Activated naive CD4-positive, alpha-beta T cell treated with anti-CD3 and anti-CD28 coated beads for 36 hours (primary cell): Measurements from ENCODE around the gene GMFB. TPM values are rescaled to one million over a fixed set of nuclear protein-coding genes. Genes with fewer than 3 reads are reported as not detected.

ENCODE experiments used
- CTCF ChIA-PET: fragments of 350-600 bp; sonication (Branson Sonifier 250); formaldehyde crosslinking; loops from one replicate; lab custom pipeline; 2021; ENCODE audit warnings: antibody characterized with exemption; lab: Charles Lee
- DNase-seq: peaks from one replicate; pipeline ENCODE4 v3.0.0-alpha.2; 2020
- H3K27ac Mint-ChIP-seq: one replicate; pipeline ENCODE4 v1.8.0; 2021; ENCODE audit warnings: mild to moderate bottlenecking, mixed read lengths
- H3K27me3 Mint-ChIP-seq: one replicate; pipeline ENCODE4 v1.8.0; 2021; ENCODE audit warnings: low read depth, mixed read lengths
- H3K36me3 Mint-ChIP-seq: one replicate; pipeline ENCODE4 v1.8.0; 2021; ENCODE audit warnings: low read depth, mixed read lengths
- H3K4me1 Mint-ChIP-seq: one replicate; pipeline ENCODE4 v1.8.0; 2021; ENCODE audit warnings: low read depth, mixed read lengths
- H3K4me3 Mint-ChIP-seq: one replicate; pipeline ENCODE4 v1.8.0; 2021; ENCODE audit warnings: mild to moderate bottlenecking, moderate library complexity, mixed read lengths
- H3K9me3 Mint-ChIP-seq: one replicate; pipeline ENCODE4 v1.8.0; 2021; ENCODE audit warnings: mixed read lengths
- intact Hi-C: fragments of 100-400 bp; cut with micrococcal nuclease; formaldehyde crosslinking; loops from one replicate; pipeline ENCODE4 v1.15.1; 2023
- total RNA-seq, 2 experiments: library from RNA; stranded (reverse); gene quantifications; one replicate each; pipeline ENCODE4 v1.2.3, GENCODE V29; 2021

GMFB gene
- 10 to 100 TPM; 29.5 to 33.4 TPM for total RNA-seq

- peak within 1 kb of the TSS; percentile 85 for H3K4me3 Mint-ChIP-seq
- no peaks in the 10 kb centered on the region for H3K9me3 Mint-ChIP-seq
- peaks cover 54% of the 10 kb centered on the region for H3K4me1 Mint-ChIP-seq
- intact Hi-C loops = loop anchor here (1.0 to 5.0 kb wide), 6 partner anchors 21 to 539 kb away; partner anchors contain the start of genes CGRRF1, CNIH1, SOCS4 and WDHD1
- CTCF ChIA-PET = interaction anchor here (0.5 to 2.4 kb wide), 12 partner anchors 15 to 381 kb away, joined by 3 to 13 read pairs (median 4); partner anchors contain the start of genes CGRRF1 and SAMD4A
- H3K27ac Mint-ChIP-seq = peak within 1 kb of the TSS; percentile 88
- DNase-seq = peak; percentile 91
- no peaks in the 10 kb centered on the region for H3K27me3 Mint-ChIP-seq
- peaks cover 1% of the 10 kb centered on the region for H3K36me3 Mint-ChIP-seq
These were observed at the start of gene GMFB for GRCh38 chr14:54488646-54489317. GMFB (minus strand) TSS chr14:54488980; CDS start chr14:54488927, 53 bp downstream.

GRCh38 chr14:54538055-54538454 is 49.3 kb upstream of the GMFB start:
- Mint-ChIP-seq H3K9me3 (no peaks in the 10 kb centered on the region), H3K27me3 (no peaks in the 10 kb centered on the region), H3K4me1 (no peaks in the 10 kb centered on the region), H3K27ac (no peak overlapping the region), H3K36me3 (no peaks in the 10 kb centered on the region), H3K4me3 (no peak overlapping the region)
- DNase-seq = no peak
- CTCF ChIA-PET = no interaction called here
- intact Hi-C loops = loop anchor here (10.0 kb wide), 1 partner anchor 417 kb away; no protein-coding TSS in a partner anchor

- intact Hi-C loops = loop anchor here (10.0 kb wide), 1 partner anchor 417 kb away; no protein-coding TSS in a partner anchor
- Mint-ChIP-seq H3K4me1 (no peaks in the 10 kb centered on the region), H3K27me3 (no peaks in the 10 kb centered on the region), H3K27ac (no peak overlapping the region), H3K4me3 (no peak overlapping the region), H3K9me3 (no peaks in the 10 kb centered on the region), H3K36me3 (no peaks in the 10 kb centered on the region)
- DNase-seq = no peak
- CTCF ChIA-PET = no interaction called here
These were observed 48.9 kb upstream of the GMFB start for GRCh38 chr14:54537651-54538050.

- CTCF ChIA-PET = no interaction called here
- intact Hi-C loops = loop anchor here (10.0 kb wide), 1 partner anchor 419 kb away; no protein-coding TSS in a partner anchor
- H3K36me3 Mint-ChIP-seq = no peaks in the 10 kb centered on the region
These were observed 46.9 kb upstream of the GMFB start for GRCh38 chr14:54535646-54536045.

GRCh38 chr14:54535126-54535525 is 46.3 kb upstream of the GMFB start:
- Mint-ChIP-seq H3K36me3 (no peaks in the 10 kb centered on the region), H3K9me3 (no peaks in the 10 kb centered on the region), H3K27me3 (no peaks in the 10 kb centered on the region), H3K4me3 (no peak overlapping the region), H3K4me1 (no peaks in the 10 kb centered on the region), H3K27ac (no peak overlapping the region)
- CTCF ChIA-PET = interaction anchor here (0.6 to 0.9 kb wide), 2 partner anchors 31 to 123 kb away, joined by 3 read pairs; no protein-coding TSS in a partner anchor
- no peak for DNase-seq
- intact Hi-C loops = loop anchor here (10.0 kb wide), 1 partner anchor 420 kb away; no protein-coding TSS in a partner anchor

More at GRCh38 chr14:54535646-54536045, 46.9 kb upstream of the GMFB start:
- no peak overlapping the region for H3K27ac Mint-ChIP-seq
- H3K4me1 Mint-ChIP-seq = no peaks in the 10 kb centered on the region
- H3K27me3 Mint-ChIP-seq = no peaks in the 10 kb centered on the region
- DNase-seq = no peak
- no peaks in the 10 kb centered on the region for H3K9me3 Mint-ChIP-seq
- H3K4me3 Mint-ChIP-seq = no peak overlapping the region

- DNase-seq = no peak
- Mint-ChIP-seq H3K9me3 (no peaks in the 10 kb centered on the region), H3K27me3 (no peaks in the 10 kb centered on the region), H3K36me3 (no peaks in the 10 kb centered on the region), H3K4me3 (no peak overlapping the region), H3K4me1 (no peaks in the 10 kb centered on the region), H3K27ac (no peak overlapping the region)
- intact Hi-C loops = loop anchor here (10.0 kb wide), 1 partner anchor 422 kb away; no protein-coding TSS in a partner anchor
- CTCF ChIA-PET = interaction anchor here (0.7 kb wide), 1 partner anchor 1098 kb away, joined by 3 read pairs; no protein-coding TSS in a partner anchor
These were observed 44.3 kb upstream of the GMFB start for GRCh38 chr14:54533100-54533499.

GRCh38 chr14:54532111-54533012 is 43.6 kb upstream of the GMFB start:
- intact Hi-C loops = loop anchor here (10.0 kb wide), 1 partner anchor 422 kb away; no protein-coding TSS in a partner anchor
- H3K4me3 Mint-ChIP-seq = no peak overlapping the region
- CTCF ChIA-PET = interaction anchor here (0.7 to 1.1 kb wide), 2 partner anchors 242 to 1097 kb away, joined by 3 to 5 read pairs; no protein-coding TSS in a partner anchor
- H3K4me1 Mint-ChIP-seq = no peaks in the 10 kb centered on the region
- H3K9me3 Mint-ChIP-seq = no peaks in the 10 kb centered on the region
- no peak overlapping the region for H3K27ac Mint-ChIP-seq
- no peak for DNase-seq
- no peaks in the 10 kb centered on the region for H3K27me3 Mint-ChIP-seq
- H3K36me3 Mint-ChIP-seq = no peaks in the 10 kb centered on the region

- intact Hi-C loops = loop anchor here (10.0 kb wide), 1 partner anchor 425 kb away; no protein-coding TSS in a partner anchor
- no peak for DNase-seq
- Mint-ChIP-seq H3K9me3 (no peaks in the 10 kb centered on the region), H3K4me1 (no peaks in the 10 kb centered on the region), H3K36me3 (no peaks in the 10 kb centered on the region), H3K27me3 (no peaks in the 10 kb centered on the region), H3K4me3 (no peak overlapping the region), H3K27ac (no peak overlapping the region)
- CTCF ChIA-PET = interaction anchor here (1.0 to 1.2 kb wide), 2 partner anchors 62 to 182 kb away, joined by 3 read pairs; no protein-coding TSS in a partner anchor
These were observed 41.0 kb upstream of the GMFB start for GRCh38 chr14:54529811-54530210.

GRCh38 chr14:54528973-54529372 is 40.2 kb upstream of the GMFB start:
- H3K36me3 Mint-ChIP-seq = peaks cover 2% of the 10 kb centered on the region
- no peaks in the 10 kb centered on the region for H3K9me3 Mint-ChIP-seq
- no peak overlapping the region for H3K27ac Mint-ChIP-seq
- H3K4me3 Mint-ChIP-seq = no peak overlapping the region
- DNase-seq = no peak
- no peaks in the 10 kb centered on the region for H3K27me3 Mint-ChIP-seq
- H3K4me1 Mint-ChIP-seq = no peaks in the 10 kb centered on the region
- intact Hi-C loops = no loop called here
- CTCF ChIA-PET = interaction anchor here (1.0 to 1.2 kb wide), 2 partner anchors 62 to 181 kb away, joined by 3 read pairs; no protein-coding TSS in a partner anchor

- no peak overlapping the region for H3K27ac Mint-ChIP-seq
- H3K36me3 Mint-ChIP-seq = peaks cover 4% of the 10 kb centered on the region
- CTCF ChIA-PET = no interaction called here
- H3K4me1 Mint-ChIP-seq = no peaks in the 10 kb centered on the region
- H3K27me3 Mint-ChIP-seq = no peaks in the 10 kb centered on the region
- no peak for DNase-seq
- no peaks in the 10 kb centered on the region for H3K9me3 Mint-ChIP-seq
- no peak overlapping the region for H3K4me3 Mint-ChIP-seq
- intact Hi-C loops = no loop called here
These were observed 35.6 kb upstream of the GMFB start for GRCh38 chr14:54524410-54524809.

- CTCF ChIA-PET = interaction anchor here (1.0 kb wide), 1 partner anchor 75 kb away, joined by 3 read pairs; no protein-coding TSS in a partner anchor
- H3K27ac Mint-ChIP-seq = no peak overlapping the region
- H3K4me1 Mint-ChIP-seq = peaks cover 28% of the 10 kb centered on the region
- intact Hi-C loops = no loop called here
- H3K27me3 Mint-ChIP-seq = no peaks in the 10 kb centered on the region
- H3K36me3 Mint-ChIP-seq = peaks cover 35% of the 10 kb centered on the region
- H3K4me3 Mint-ChIP-seq = no peak overlapping the region
- peaks cover 15% of the 10 kb centered on the region for H3K9me3 Mint-ChIP-seq
- DNase-seq = no peak
These were observed 27.9 kb upstream of the GMFB start for GRCh38 chr14:54516709-54517108.
